Gastroesophageal sphincter (tissue), 3 donors: Measurements from ENCODE around the gene REEP3.

Source experiments
- POLR2A ChIP-seq, 2 donors: fragments of 450-650 bp; IDR thresholded peaks; one replicate each; pipeline ENCODE4 v1.6.1; 2017; ENCODE audit warnings: antibody characterized with exemption in 2 of 2, mild to moderate bottlenecking in 2 of 2, moderate library complexity in 1 of 2
- POLR2AphosphoS5 ChIP-seq: sonication (generic); formaldehyde crosslinking; IDR thresholded peaks from one replicate; pipeline ENCODE4 v1.6.1; 2017; ENCODE audit warnings: antibody characterized with exemption
- TF ChIP-seq, protein P1 (sequence below), 4 experiments: fragments of 200-600 bp in 2 of 4; fragments of 450-650 bp in 2 of 4; sonication (generic) in 1 of 4; IDR thresholded peaks; one replicate each; pipeline ENCODE4 v1.5.1; 2017 to 2019; ENCODE audit warnings: antibody characterized with exemption in 4 of 4, mild to moderate bottlenecking in 2 of 4, moderate library complexity in 2 of 4

DNA sequence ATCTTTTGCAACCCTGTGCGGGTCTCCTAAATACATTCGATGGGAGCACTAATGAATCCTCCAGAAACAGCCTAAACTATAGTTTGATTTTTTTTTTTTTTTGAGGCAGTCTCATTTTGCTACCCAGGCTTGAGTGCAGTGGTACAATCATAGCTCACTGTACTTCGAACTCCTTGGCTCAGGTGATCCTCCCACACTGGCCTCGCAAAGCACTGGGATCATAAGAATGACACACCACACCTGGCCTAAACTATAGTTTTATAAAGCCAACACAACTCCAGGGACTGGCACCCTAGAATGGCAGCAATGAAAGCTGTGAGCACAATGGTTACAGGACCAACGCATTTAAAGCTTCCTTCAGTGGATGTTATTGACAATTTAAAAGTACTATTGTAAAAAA lies 41.0 kb upstream of the REEP3 start:
- TF ChIP-seq, protein P1, sequence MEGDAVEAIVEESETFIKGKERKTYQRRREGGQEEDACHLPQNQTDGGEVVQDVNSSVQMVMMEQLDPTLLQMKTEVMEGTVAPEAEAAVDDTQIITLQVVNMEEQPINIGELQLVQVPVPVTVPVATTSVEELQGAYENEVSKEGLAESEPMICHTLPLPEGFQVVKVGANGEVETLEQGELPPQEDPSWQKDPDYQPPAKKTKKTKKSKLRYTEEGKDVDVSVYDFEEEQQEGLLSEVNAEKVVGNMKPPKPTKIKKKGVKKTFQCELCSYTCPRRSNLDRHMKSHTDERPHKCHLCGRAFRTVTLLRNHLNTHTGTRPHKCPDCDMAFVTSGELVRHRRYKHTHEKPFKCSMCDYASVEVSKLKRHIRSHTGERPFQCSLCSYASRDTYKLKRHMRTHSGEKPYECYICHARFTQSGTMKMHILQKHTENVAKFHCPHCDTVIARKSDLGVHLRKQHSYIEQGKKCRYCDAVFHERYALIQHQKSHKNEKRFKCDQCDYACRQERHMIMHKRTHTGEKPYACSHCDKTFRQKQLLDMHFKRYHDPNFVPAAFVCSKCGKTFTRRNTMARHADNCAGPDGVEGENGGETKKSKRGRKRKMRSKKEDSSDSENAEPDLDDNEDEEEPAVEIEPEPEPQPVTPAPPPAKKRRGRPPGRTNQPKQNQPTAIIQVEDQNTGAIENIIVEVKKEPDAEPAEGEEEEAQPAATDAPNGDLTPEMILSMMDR (IDR thresholded peaks at IDR 0.05) = no peak
- TF ChIP-seq POLR2A (IDR thresholded peaks at IDR 0.05) (no peak), POLR2AphosphoS5 (no peak)
